HepG2 (cell line): Measurements from ENCODE around the gene IRF1. TPM values are rescaled to one million over a fixed set of nuclear protein-coding genes. Genes with fewer than 3 reads are reported as not detected.
A peak's percentile ranks its signal among the peaks of the same experiment; 100 is the strongest.

Experiments used
- ATAC-seq: fragments of 200-7000 bp; cut with Tn5 transposase; 3 replicates; pipeline ENCODE4 v1.9.1; 2020; ENCODE audit warnings: mild to moderate bottlenecking, moderate library complexity
- BruUV-seq: library from RNA; stranded (reverse); fragments of 400-500 nt; replicated peaks from 2 replicates; lab custom pipeline; 2021; lab: Mats Ljungman, UMichigan
- CTCF ChIA-PET: fragments of 300-600 bp; formaldehyde crosslinking; extraction: SDS; loops from one replicate; lab custom pipeline; 2021; ENCODE audit warnings: low total read pairs, inconsistent platforms, low intra/inter-chr PET ratio; lab: Yijun Ruan, JAX
- POLR2A ChIA-PET: fragments of 350-600 bp; sonication (Branson Sonifier 250); formaldehyde crosslinking; loops from one replicate; lab custom pipeline; 2020; ENCODE audit warnings: antibody characterized with exemption, inconsistent platforms; lab: Yijun Ruan, JAX
- DNase-seq: peaks from one replicate; pipeline ENCODE4 v3.0.0-alpha.2; 2015; ENCODE audit warnings: low spot score
- FAIRE-seq: peaks from 3 replicates; lab custom pipeline; 2011; peaks lifted over from hg19 to GRCh38; lab: Jason Lieb, UNC
- H2AFZ ChIP-seq: one replicate; pipeline ENCODE4 v1.6.1; 2011; ENCODE audit warnings: low read length, inconsistent platforms
- H3K27ac ChIP-seq: fragments of 300-600 bp; 3 replicates; pipeline ENCODE4 v1.8.0; 2011; ENCODE audit warnings: mixed run types, mild to moderate bottlenecking, mixed read lengths, low read length, inconsistent platforms; ENCODE audit not compliant: insufficient read depth; ENCODE audit errors: extremely low read length
- H3K27me3 ChIP-seq, 2 experiments: fragments of 200-600 bp in 1 of 2; 2 replicates in 1 of 2; 3 replicates in 1 of 2; pipeline versions ENCODE4 v1.6.0 to v1.8.0; 2011; ENCODE audit warnings: low read length in 2 of 2, mild to moderate bottlenecking in 2 of 2, moderate library complexity in 2 of 2, inconsistent platforms in 1 of 2; ENCODE audit not compliant: insufficient read depth in 2 of 2, control insufficient read depth in 1 of 2
- H3K36me3 ChIP-seq, 2 experiments: fragments of 200-600 bp in 1 of 2; replicated peaks in 1 of 2; 2 replicates in 1 of 2; 3 replicates in 1 of 2; pipeline versions ENCODE4 v1.5.1 to v1.8.0; 2011; ENCODE audit warnings: low read length in 2 of 2, inconsistent platforms in 1 of 2; ENCODE audit not compliant: insufficient read depth in 2 of 2, control insufficient read depth in 1 of 2
- H3K4me1 ChIP-seq: 2 replicates; pipeline ENCODE4 v1.5.1; 2012; ENCODE audit warnings: low read length, inconsistent platforms; ENCODE audit not compliant: insufficient read depth
- H3K4me2 ChIP-seq: 2 replicates; pipeline ENCODE4 v1.6.0; 2011; ENCODE audit warnings: low read depth, low read length, inconsistent platforms
- H3K4me3 ChIP-seq, 3 experiments: fragments of 200-600 bp in 1 of 3; sonication (generic), shearing (Covaris generic) in 1 of 3; replicated peaks in 1 of 3; 2 replicates each; pipeline ENCODE4 v1.5.1; 2011 to 2016; ENCODE audit warnings: low read length in 3 of 3, inconsistent platforms in 2 of 3, low read depth in 2 of 3, mild to moderate bottlenecking in 2 of 3, control low read depth in 1 of 3, mixed read lengths in 1 of 3; ENCODE audit not compliant: insufficient read depth in 1 of 3
- H3K79me2 ChIP-seq: one replicate; pipeline ENCODE4 v1.6.1; 2011; ENCODE audit warnings: low read length, inconsistent platforms; ENCODE audit not compliant: insufficient read depth
- H3K9ac ChIP-seq: 2 replicates; pipeline ENCODE4 v1.6.0; 2011; ENCODE audit warnings: mild to moderate bottlenecking, low read depth, low read length, inconsistent platforms; ENCODE audit not compliant: insufficient read depth
- H3K9me3 ChIP-seq: 2 replicates; pipeline ENCODE4 v1.5.1; 2012; ENCODE audit warnings: mild to moderate bottlenecking, low read length
- H4K20me1 ChIP-seq: 2 replicates; pipeline ENCODE4 v1.6.0; 2011; ENCODE audit warnings: inconsistent platforms, mild to moderate bottlenecking, low read length, moderate library complexity; ENCODE audit not compliant: insufficient read depth
- AHR ChIP-seq: IDR thresholded peaks from 2 replicates; pipeline ENCODE4 v1.6.1; 2018; ENCODE audit warnings: missing genetic modification reagents, missing compliant biosample characterization
- ETV6 ChIP-seq: sonication (generic); formaldehyde crosslinking; conservative IDR thresholded peaks from 2 replicates; pipeline ENCODE4 v1.4.0; 2020; ENCODE audit warnings: missing genetic modification reagents
- FLYWCH1 ChIP-seq: sonication (generic); formaldehyde crosslinking; IDR thresholded peaks from 2 replicates; pipeline ENCODE4 v1.8.1; 2023; ENCODE audit warnings: mild to moderate bottlenecking, missing genetic modification reagents
- FOXM1 ChIP-seq: sonication (generic); formaldehyde crosslinking; IDR thresholded peaks from 2 replicates; pipeline ENCODE4 v1.5.0; 2020; ENCODE audit warnings: missing genetic modification reagents
- GPN1 ChIP-seq: sonication (generic); formaldehyde crosslinking; IDR thresholded peaks from 2 replicates; pipeline ENCODE4 v1.5.1; 2020; ENCODE audit warnings: missing genetic modification reagents, borderline replicate concordance
- SALL2 ChIP-seq: sonication (generic); formaldehyde crosslinking; IDR thresholded peaks from 2 replicates; pipeline ENCODE4 v1.8.1; 2023; ENCODE audit warnings: mild to moderate bottlenecking, missing genetic modification reagents, inconsistent platforms
- SAP130 ChIP-seq: IDR thresholded peaks from 2 replicates; pipeline ENCODE4 v1.6.1; 2016; ENCODE audit warnings: low read depth
- TGIF2 ChIP-seq: IDR thresholded peaks from 2 replicates; pipeline ENCODE4 v1.6.1; 2016; ENCODE audit warnings: control low read depth, missing compliant biosample characterization
- WIZ ChIP-seq: sonication (generic); formaldehyde crosslinking; IDR thresholded peaks from 2 replicates; pipeline ENCODE4 v1.5.1; 2020; ENCODE audit warnings: mild to moderate bottlenecking, missing genetic modification reagents
- ZBTB42 ChIP-seq: sonication (generic); formaldehyde crosslinking; IDR thresholded peaks from 2 replicates; pipeline ENCODE4 v1.5.0; 2020; ENCODE audit warnings: mild to moderate bottlenecking, missing genetic modification reagents
- ZFAT ChIP-seq: sonication (generic); formaldehyde crosslinking; conservative IDR thresholded peaks from 2 replicates; pipeline ENCODE4 v1.8.1; 2023; ENCODE audit warnings: missing genetic modification reagents, inconsistent platforms
- ZFX ChIP-seq: sonication (generic); formaldehyde crosslinking; IDR thresholded peaks from 2 replicates; pipeline ENCODE4 v1.4.0; 2020; ENCODE audit warnings: mild to moderate bottlenecking, low read depth, missing genetic modification reagents, moderate library complexity
- ZNF629 ChIP-seq: sonication (generic); formaldehyde crosslinking; conservative IDR thresholded peaks from 2 replicates; pipeline ENCODE4 v1.5.0; 2020; ENCODE audit warnings: missing genetic modification reagents
- ZNF747 ChIP-seq: sonication (generic); formaldehyde crosslinking; IDR thresholded peaks from 2 replicates; pipeline ENCODE4 v1.8.1; 2023; ENCODE audit warnings: missing genetic modification reagents, mild to moderate bottlenecking, borderline replicate concordance
- WGBS: methylation state at CpG from one replicate; pipeline ENCODE4 v1.1.6; 2017; ENCODE audit warnings: low lambda C conversion rate; 5-methylcytosine and 5-hydroxymethylcytosine counted together
- in situ Hi-C: cut with HindIII; loops from 2 replicates; pipeline ENCODE4 v1.10.0; 2017; ENCODE audit warnings: low pct_unique_long_range_greater_than_20kb; ENCODE audit not compliant: extremely low pct_ligation_motif_present
- intact Hi-C: fragments of 100-400 bp; cut with micrococcal nuclease; formaldehyde crosslinking; loops from one replicate; pipeline ENCODE4 v1.10.0; 2022; ENCODE audit not compliant: unreplicated experiment
- polyA plus RNA-seq, 8 experiments: library from polyadenylated mRNA; depleted of rRNA in 3 of 8; stranded (reverse) in 7 of 8; unstranded in 1 of 8; fragments of >200 nt; fragmentation: Illumina TruSeq in 4 of 8; extraction: Trizol in 4 of 8; gene quantifications; 2 replicates each; pipeline versions ENCODE4 v1.2.1 to v1.2.3, GENCODE V29; 2011 to 2016; ENCODE audit warnings: low read depth in 4 of 8, missing spikeins in 1 of 8, mixed read lengths in 1 of 8; ENCODE audit not compliant: insufficient read depth in 1 of 8
- total RNA-seq, 5 experiments: library from RNA; depleted of rRNA; stranded (reverse); fragments of >200 nt; fragmentation: Illumina TruSeq; extraction: Trizol; gene quantifications; 2 replicates each; pipeline ENCODE4 v1.2.3, GENCODE V29; 2016; ENCODE audit warnings: low read depth in 1 of 5
- TF ChIP-seq, protein P1 (sequence below): sonication (generic); formaldehyde crosslinking; conservative IDR thresholded peaks from 2 replicates; pipeline ENCODE4 v1.8.0; 2022; ENCODE audit warnings: low read depth, missing genetic modification reagents
- TF ChIP-seq, protein P2 (sequence below): sonication (generic); formaldehyde crosslinking; IDR thresholded peaks from 2 replicates; pipeline ENCODE4 v1.4.0; 2020; ENCODE audit warnings: mild to moderate bottlenecking, low read depth, missing genetic modification reagents

The IRF1 gene
- total and polyA plus RNA-seq, 2 of the 13 experiments (the other 11 are each of a cell fraction or from before 2014, with no cell fraction given), result 4.1 to 8.8 TPM

DNA sequence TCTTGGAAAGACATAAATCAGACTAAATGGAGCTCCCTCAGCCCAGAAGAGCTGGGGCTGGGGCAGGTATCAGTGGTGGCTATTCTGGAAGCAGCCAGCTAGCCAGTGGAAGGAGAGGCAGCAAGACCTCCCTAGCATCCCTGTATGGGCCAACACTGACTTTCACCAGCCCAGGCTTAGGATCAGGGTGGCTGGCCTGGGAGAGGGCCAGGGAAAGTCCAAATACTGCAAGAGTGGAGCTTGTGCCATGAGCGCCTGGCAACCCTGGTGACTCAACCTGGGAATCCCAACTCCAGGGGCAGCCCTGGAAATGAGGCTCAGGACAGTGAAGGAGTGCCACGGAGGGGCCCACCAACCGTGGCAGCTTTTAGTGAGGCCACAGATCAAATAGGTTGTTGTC, 7.6 kb upstream of the IRF1 start:
- peak overlapping the region; percentile 95; the same call in 1 of the 2 replicates for H3K4me2 ChIP-seq
- no peak overlapping the region; a peak in 1 of 6 replicates for H3K4me3 ChIP-seq
- no peak overlapping the region for H3K27ac ChIP-seq
- BruUV-seq, result no TSS peak
- ChIA-PET POLR2A (interaction anchor here (0.9 to 6.9 kb wide), 9 partner anchors 8 to 205 kb away, joined by 3 to 86 read pairs (median 16); partner anchors contain the start of genes IRF1, SLC22A4 and SLC22A5), CTCF (no interaction called here)
- H3K36me3 ChIP-seq, result no peaks in the 10 kb centered on the region
- whole genome bisulfite sequencing, result no CpG with 5 or more reads among the region's 3 CpGs
- no peaks in the 10 kb centered on the region for H3K27me3 ChIP-seq
- peaks cover 76% of the 10 kb centered on the region for H3K4me1 ChIP-seq
- H4K20me1 ChIP-seq, result no peaks in the 10 kb centered on the region
- H3K9me3 ChIP-seq, result no peaks in the 10 kb centered on the region
- TF ChIP-seq FOXM1 (CRISPR knock-in tag) (no peak), ZFX (CRISPR knock-in tag) (0 out of 2 replicates have a peak, but pooled peaks have one; percentile 17)
- intact Hi-C loops, result loop anchor here (5.0 kb wide), 1 partner anchor 36 kb away; no protein-coding TSS in a partner anchor
- in situ Hi-C loops, result loop anchor here (10.0 kb wide), 3 partner anchors 73 to 203 kb away; partner anchors contain the start of gene SLC22A4
- FAIRE-seq (no peak), DNase-seq (no peak), ATAC-seq (no peak)
- no peaks in the 10 kb centered on the region for H3K79me2 ChIP-seq
- no peak overlapping the region for H2AFZ ChIP-seq
- no peak overlapping the region for H3K9ac ChIP-seq

DNA sequence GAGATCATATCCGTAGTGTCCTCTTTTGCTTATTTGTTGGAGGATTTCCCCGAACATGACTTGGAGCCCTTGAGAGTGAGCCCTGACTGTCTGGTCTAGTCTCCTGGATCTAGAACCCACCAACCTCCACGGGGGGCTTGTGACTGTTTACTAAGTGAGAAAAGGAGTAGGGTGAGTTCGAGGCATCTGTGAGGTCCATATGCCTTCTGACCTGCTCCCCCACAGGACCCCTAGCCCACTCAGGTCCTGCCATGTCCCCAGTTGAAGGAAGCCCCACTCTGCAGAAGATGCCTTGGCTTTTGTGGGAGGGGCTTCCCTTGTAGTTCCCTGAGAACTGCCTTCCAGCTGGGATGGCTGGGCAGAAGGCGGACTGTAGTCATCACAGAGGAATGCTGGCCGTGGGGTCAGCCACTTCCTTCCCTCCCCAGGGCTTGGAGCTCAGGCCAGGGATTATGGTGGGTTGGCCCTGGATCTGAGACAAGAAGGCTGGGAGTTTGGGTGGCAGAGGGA, 7.0 kb upstream of the IRF1 start:
- in situ Hi-C loops, result loop anchor here (10.0 kb wide), 3 partner anchors 73 to 203 kb away; partner anchors contain the start of gene SLC22A4
- H3K4me1 ChIP-seq, result peaks cover 69% of the 10 kb centered on the region
- peak overlapping the region; percentile 95 for H3K4me2 ChIP-seq
- FAIRE-seq, result peak; percentile 64
- H3K79me2 ChIP-seq, result no peaks in the 10 kb centered on the region
- WGBS, result 8% methylated on average over 6 of the region's 6 CpGs
- CTCF ChIA-PET, result no interaction called here
- peak overlapping the region; percentile 81 for H3K27ac ChIP-seq
- H2AFZ ChIP-seq, result no peak overlapping the region
- peak overlapping the region; percentile 73 to 91 (median 88); a peak in 5 of 6 replicates for H3K4me3 ChIP-seq
- peak overlapping the region; percentile 73 for H3K9ac ChIP-seq
- no peaks in the 10 kb centered on the region for H3K27me3 ChIP-seq
- POLR2A ChIA-PET, result interaction anchor here (0.9 to 6.9 kb wide), 14 partner anchors 7 to 204 kb away, joined by 3 to 86 read pairs (median 13); partner anchors contain the start of genes IRF1, SLC22A4 and SLC22A5
- H3K36me3 ChIP-seq, result no peaks in the 10 kb centered on the region
- ATAC-seq, result no peak
- no peaks in the 10 kb centered on the region for H3K9me3 ChIP-seq
- no peaks in the 10 kb centered on the region for H4K20me1 ChIP-seq
- no TSS peak for BruUV-seq
- intact Hi-C loops, result loop anchor here (2.0 to 5.0 kb wide), 2 partner anchors 21 to 35 kb away; no protein-coding TSS in a partner anchor
- no peak for DNase-seq
- no peak for TF ChIP-seq FLYWCH1 (CRISPR knock-in tag)
- TF ChIP-seq WIZ (CRISPR knock-in tag), result no peak
- TF ChIP-seq AHR (CRISPR knock-in tag), result no peak
- no peak for TF ChIP-seq TGIF2 (CRISPR knock-in tag)
- TF ChIP-seq GPN1 (CRISPR knock-in tag), result no peak
- no peak for TF ChIP-seq ZNF629 (CRISPR knock-in tag)
- no peak for TF ChIP-seq SAP130 (CRISPR knock-in tag)
- no peak for TF ChIP-seq SALL2 (CRISPR knock-in tag)
- TF ChIP-seq ZNF747 (CRISPR knock-in tag), result no peak
- no peak for TF ChIP-seq ETV6 (CRISPR knock-in tag)
- no peak for TF ChIP-seq ZFAT (CRISPR knock-in tag)
- TF ChIP-seq, protein P1, sequence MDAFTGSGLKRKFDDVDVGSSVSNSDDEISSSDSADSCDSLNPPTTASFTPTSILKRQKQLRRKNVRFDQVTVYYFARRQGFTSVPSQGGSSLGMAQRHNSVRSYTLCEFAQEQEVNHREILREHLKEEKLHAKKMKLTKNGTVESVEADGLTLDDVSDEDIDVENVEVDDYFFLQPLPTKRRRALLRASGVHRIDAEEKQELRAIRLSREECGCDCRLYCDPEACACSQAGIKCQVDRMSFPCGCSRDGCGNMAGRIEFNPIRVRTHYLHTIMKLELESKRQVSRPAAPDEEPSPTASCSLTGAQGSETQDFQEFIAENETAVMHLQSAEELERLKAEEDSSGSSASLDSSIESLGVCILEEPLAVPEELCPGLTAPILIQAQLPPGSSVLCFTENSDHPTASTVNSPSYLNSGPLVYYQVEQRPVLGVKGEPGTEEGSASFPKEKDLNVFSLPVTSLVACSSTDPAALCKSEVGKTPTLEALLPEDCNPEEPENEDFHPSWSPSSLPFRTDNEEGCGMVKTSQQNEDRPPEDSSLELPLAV (CRISPR knock-in tag), result no peak
- TF ChIP-seq ZBTB42 (CRISPR knock-in tag), result no peak
- TF ChIP-seq, protein P2, sequence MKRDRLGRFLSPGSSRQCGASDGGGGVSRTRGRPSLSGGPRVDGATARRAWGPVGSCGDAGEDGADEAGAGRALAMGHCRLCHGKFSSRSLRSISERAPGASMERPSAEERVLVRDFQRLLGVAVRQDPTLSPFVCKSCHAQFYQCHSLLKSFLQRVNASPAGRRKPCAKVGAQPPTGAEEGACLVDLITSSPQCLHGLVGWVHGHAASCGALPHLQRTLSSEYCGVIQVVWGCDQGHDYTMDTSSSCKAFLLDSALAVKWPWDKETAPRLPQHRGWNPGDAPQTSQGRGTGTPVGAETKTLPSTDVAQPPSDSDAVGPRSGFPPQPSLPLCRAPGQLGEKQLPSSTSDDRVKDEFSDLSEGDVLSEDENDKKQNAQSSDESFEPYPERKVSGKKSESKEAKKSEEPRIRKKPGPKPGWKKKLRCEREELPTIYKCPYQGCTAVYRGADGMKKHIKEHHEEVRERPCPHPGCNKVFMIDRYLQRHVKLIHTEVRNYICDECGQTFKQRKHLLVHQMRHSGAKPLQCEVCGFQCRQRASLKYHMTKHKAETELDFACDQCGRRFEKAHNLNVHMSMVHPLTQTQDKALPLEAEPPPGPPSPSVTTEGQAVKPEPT (CRISPR knock-in tag), result no peak
